SH-SY5Y (cell line): ENCODE results near the gene PIP5KL1.

ENCODE experiments used
- GATA2 ChIP-seq: IDR thresholded peaks from 2 replicates; pipeline ENCODE4 v1.6.1; 2011; ENCODE audit warnings: mild to moderate bottlenecking, low read depth, low read length
- GATA3 ChIP-seq: IDR thresholded peaks from 2 replicates; pipeline ENCODE4 v1.6.1; 2011; ENCODE audit warnings: low read depth, mild to moderate bottlenecking, low read length, moderate library complexity

PIP5KL1 gene

GRCh38 chr9:127973169-127974000 lies 42.8 kb upstream of the PIP5KL1 start:
- TF ChIP-seq GATA2 (no peak), GATA3 (no peak)

GRCh38 chr9:127972236-127972871 lies 41.8 kb upstream of the PIP5KL1 start:
- TF ChIP-seq GATA2 (0 out of 2 replicates have a peak, but pooled peaks have one; percentile 3), GATA3 (no peak)

- TF ChIP-seq GATA2: no peak
Observed at GRCh38 chr9:127971357-127972235, 41.0 kb upstream of the PIP5KL1 start.

- TF ChIP-seq GATA2 (no peak), GATA3 (no peak)
Observed at GRCh38 chr9:127970401-127971313, 40.1 kb upstream of the PIP5KL1 start.

GRCh38 chr9:127968700-127969383 lies 38.3 kb upstream of the PIP5KL1 start:
- TF ChIP-seq GATA3 (no peak), GATA2 (no peak)

- TF ChIP-seq GATA3: no peak
- no peak for TF ChIP-seq GATA2
Observed at GRCh38 chr9:127968042-127968441, 37.5 kb upstream of the PIP5KL1 start.

GRCh38 chr9:127967151-127967809 lies 36.7 kb upstream of the PIP5KL1 start:
- TF ChIP-seq GATA3: no peak
- no peak for TF ChIP-seq GATA2

- TF ChIP-seq GATA3 (no peak), GATA2 (no peak)
Observed at GRCh38 chr9:127966416-127967150, 36.0 kb upstream of the PIP5KL1 start.

- no peak for TF ChIP-seq GATA3
- no peak for TF ChIP-seq GATA2
Observed at GRCh38 chr9:127965953-127966352, 35.4 kb upstream of the PIP5KL1 start.

GRCh38 chr9:127963359-127964064 lies 32.9 kb upstream of the PIP5KL1 start:
- no peak for TF ChIP-seq GATA3
- no peak for TF ChIP-seq GATA2

- TF ChIP-seq GATA2 (no peak), GATA3 (no peak)
Observed at GRCh38 chr9:127963041-127963358, 32.4 kb upstream of the PIP5KL1 start.
